HepG2 (cell line): ENCODE results near the gene SLC17A9. TPM values are rescaled to one million over a fixed set of nuclear protein-coding genes. Genes with fewer than 3 reads are reported as not detected.

Experiments used
- ASH2L ChIP-seq: fragments of 300-600, 200-600 bp; sonication (generic); IDR thresholded peaks from 2 replicates; pipeline ENCODE4 v1.7.0; 2017; ENCODE audit warnings: low read depth, mild to moderate bottlenecking, moderate library complexity, mixed read lengths, low read length; ENCODE audit not compliant: insufficient read length
- ATF7-NPFF ChIP-seq: sonication (generic); formaldehyde crosslinking; IDR thresholded peaks from 2 replicates; pipeline ENCODE4 v1.8.1; 2023; ENCODE audit warnings: mild to moderate bottlenecking, low read depth, missing genetic modification reagents, moderate library complexity
- HCFC1 ChIP-seq: fragments of 150-350 bp; IDR thresholded peaks from 2 replicates; pipeline ENCODE4 v1.6.1; 2014; ENCODE audit warnings: low read depth, low read length
- NONO ChIP-seq, 2 experiments: fragments of 450-650 bp in 1 of 2; sonication (generic) in 1 of 2; formaldehyde crosslinking in 1 of 2; IDR thresholded peaks in 1 of 2; conservative IDR thresholded peaks in 1 of 2; 2 replicates each; pipeline versions ENCODE4 v1.6.1 to v1.8.0; 2017 to 2022; ENCODE audit warnings: mild to moderate bottlenecking in 1 of 2, missing genetic modification reagents in 1 of 2, moderate library complexity in 1 of 2
- POLR2AphosphoS5 ChIP-seq: IDR thresholded peaks from 2 replicates; pipeline ENCODE4 v1.6.1; 2012; ENCODE audit warnings: low read depth, low read length
- REPIN1 ChIP-seq: sonication (generic); formaldehyde crosslinking; IDR thresholded peaks from 2 replicates; pipeline ENCODE4 v1.8.0; 2022; ENCODE audit warnings: missing genetic modification reagents, low read depth, mild to moderate bottlenecking, borderline replicate concordance
- RFXANK ChIP-seq: IDR thresholded peaks from 2 replicates; pipeline ENCODE4 v1.6.1; 2016
- SIX1 ChIP-seq: sonication (generic); formaldehyde crosslinking; IDR thresholded peaks from 2 replicates; pipeline ENCODE4 v1.4.0; 2020; ENCODE audit warnings: missing genetic modification reagents, borderline replicate concordance
- SPEN ChIP-seq: sonication (generic); formaldehyde crosslinking; IDR thresholded peaks from 2 replicates; pipeline ENCODE4 v1.5.1; 2020; ENCODE audit warnings: low read depth, mild to moderate bottlenecking, missing genetic modification reagents
- TBL1XR1 ChIP-seq: fragments of 150-350 bp; IDR thresholded peaks from 2 replicates; pipeline ENCODE4 v1.6.1; 2014; ENCODE audit warnings: borderline replicate concordance, low read length; ENCODE audit not compliant: partially characterized antibody
- XBP1 ChIP-seq: sonication (generic); formaldehyde crosslinking; IDR thresholded peaks from 2 replicates; pipeline ENCODE4 v1.5.0; 2020; ENCODE audit warnings: missing genetic modification reagents
- YEATS2 ChIP-seq: sonication (generic); formaldehyde crosslinking; IDR thresholded peaks from 2 replicates; pipeline ENCODE4 v1.4.0; 2020; ENCODE audit warnings: missing genetic modification reagents, borderline replicate concordance
- ZNF547 ChIP-seq: sonication (generic); formaldehyde crosslinking; IDR thresholded peaks from 2 replicates; pipeline ENCODE4 v1.5.1; 2020; ENCODE audit warnings: mild to moderate bottlenecking, missing genetic modification reagents
- ZNF629 ChIP-seq: sonication (generic); formaldehyde crosslinking; conservative IDR thresholded peaks from 2 replicates; pipeline ENCODE4 v1.5.0; 2020; ENCODE audit warnings: missing genetic modification reagents
- polyA plus RNA-seq, 8 experiments: library from polyadenylated mRNA; depleted of rRNA in 3 of 8; stranded (reverse) in 7 of 8; unstranded in 1 of 8; fragments of >200 nt; fragmentation: Illumina TruSeq in 4 of 8; extraction: Trizol in 4 of 8; gene quantifications; 2 replicates each; pipeline versions ENCODE4 v1.2.1 to v1.2.3, GENCODE V29; 2011 to 2016; ENCODE audit warnings: low read depth in 4 of 8, missing spikeins in 1 of 8, mixed read lengths in 1 of 8; ENCODE audit not compliant: insufficient read depth in 1 of 8
- total RNA-seq, 5 experiments: library from RNA; depleted of rRNA; stranded (reverse); fragments of >200 nt; fragmentation: Illumina TruSeq; extraction: Trizol; gene quantifications; 2 replicates each; pipeline ENCODE4 v1.2.3, GENCODE V29; 2016; ENCODE audit warnings: low read depth in 1 of 5
- TF ChIP-seq, protein P1 (sequence below): sonication (generic); formaldehyde crosslinking; IDR thresholded peaks from 2 replicates; pipeline ENCODE4 v1.4.0; 2020; ENCODE audit warnings: missing genetic modification reagents, borderline replicate concordance
- TF ChIP-seq, protein P2 (sequence below): sonication (generic); formaldehyde crosslinking; IDR thresholded peaks from 2 replicates; pipeline ENCODE4 v1.4.0; 2020; ENCODE audit warnings: mild to moderate bottlenecking, missing genetic modification reagents
- TF ChIP-seq, protein P3 (sequence below): sonication (generic); formaldehyde crosslinking; IDR thresholded peaks from 2 replicates; pipeline ENCODE4 v1.8.0; 2022; ENCODE audit warnings: mild to moderate bottlenecking, missing genetic modification reagents; ENCODE audit not compliant: insufficient replicate concordance
- TF ChIP-seq, protein P4 (sequence below): sonication (generic); formaldehyde crosslinking; IDR thresholded peaks from 2 replicates; pipeline ENCODE4 v1.8.0; 2022; ENCODE audit warnings: low read depth, missing genetic modification reagents
- TF ChIP-seq, protein P5 (sequence below), 2 experiments: fragments of 450-650 bp in 1 of 2; sonication (generic) in 1 of 2; formaldehyde crosslinking; IDR thresholded peaks; 2 replicates each; pipeline versions ENCODE4 v1.5.0 to v1.8.0; 2020 to 2022; ENCODE audit warnings: mild to moderate bottlenecking in 1 of 2, missing genetic modification reagents in 1 of 2

Gene SLC17A9
- total and polyA plus RNA-seq, 2 of the 13 experiments (the other 11 are each of a cell fraction or from before 2014, with no cell fraction given) = 110 to 191 TPM

DNA sequence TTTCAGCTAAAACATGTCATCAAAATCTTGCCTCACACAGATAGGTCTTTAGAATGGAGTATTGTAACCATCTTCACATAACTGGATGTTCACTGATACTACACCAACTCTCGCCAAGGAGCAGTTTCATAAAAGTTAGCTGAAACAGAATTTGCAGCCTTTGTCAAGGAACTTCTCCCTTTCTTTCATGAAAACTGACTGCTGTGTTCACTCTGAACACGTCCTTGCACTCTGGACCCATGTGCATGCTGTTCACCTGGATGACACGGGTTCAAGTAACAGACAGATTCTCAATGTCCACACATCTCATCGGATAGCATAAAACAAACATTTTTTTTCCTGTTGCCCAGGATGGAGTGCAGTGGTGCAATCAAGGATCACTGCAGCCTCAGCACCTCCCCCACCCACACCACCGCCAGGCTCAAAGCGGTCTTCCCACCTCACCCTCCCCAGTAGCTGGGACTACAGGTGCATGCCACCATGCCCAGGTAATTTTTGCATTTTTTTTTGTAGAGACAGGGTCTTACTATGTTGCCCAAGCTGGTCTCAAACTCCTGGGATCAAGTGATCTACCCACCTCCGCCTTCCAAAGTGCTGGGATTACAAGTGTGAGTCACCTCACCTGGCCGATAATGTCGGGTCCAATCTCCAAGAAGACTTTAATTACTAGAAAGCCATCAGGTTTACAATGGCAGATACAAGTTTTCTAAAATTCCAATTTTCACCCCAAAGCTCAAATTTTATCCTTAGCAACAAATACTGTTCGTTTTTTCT lies 35.6 kb upstream of the SLC17A9 start (continued):
- TF ChIP-seq REPIN1 = peak; percentile 99
- peak; percentile 28 for TF ChIP-seq TBL1XR1
- TF ChIP-seq SPEN (CRISPR knock-in tag) = peak; percentile 96
- TF ChIP-seq XBP1 = no peak
- peak; percentile 77 for TF ChIP-seq POLR2AphosphoS5
- peak; percentile 73 for TF ChIP-seq ATF7-NPFF (CRISPR knock-in tag)
- TF ChIP-seq, protein P1, sequence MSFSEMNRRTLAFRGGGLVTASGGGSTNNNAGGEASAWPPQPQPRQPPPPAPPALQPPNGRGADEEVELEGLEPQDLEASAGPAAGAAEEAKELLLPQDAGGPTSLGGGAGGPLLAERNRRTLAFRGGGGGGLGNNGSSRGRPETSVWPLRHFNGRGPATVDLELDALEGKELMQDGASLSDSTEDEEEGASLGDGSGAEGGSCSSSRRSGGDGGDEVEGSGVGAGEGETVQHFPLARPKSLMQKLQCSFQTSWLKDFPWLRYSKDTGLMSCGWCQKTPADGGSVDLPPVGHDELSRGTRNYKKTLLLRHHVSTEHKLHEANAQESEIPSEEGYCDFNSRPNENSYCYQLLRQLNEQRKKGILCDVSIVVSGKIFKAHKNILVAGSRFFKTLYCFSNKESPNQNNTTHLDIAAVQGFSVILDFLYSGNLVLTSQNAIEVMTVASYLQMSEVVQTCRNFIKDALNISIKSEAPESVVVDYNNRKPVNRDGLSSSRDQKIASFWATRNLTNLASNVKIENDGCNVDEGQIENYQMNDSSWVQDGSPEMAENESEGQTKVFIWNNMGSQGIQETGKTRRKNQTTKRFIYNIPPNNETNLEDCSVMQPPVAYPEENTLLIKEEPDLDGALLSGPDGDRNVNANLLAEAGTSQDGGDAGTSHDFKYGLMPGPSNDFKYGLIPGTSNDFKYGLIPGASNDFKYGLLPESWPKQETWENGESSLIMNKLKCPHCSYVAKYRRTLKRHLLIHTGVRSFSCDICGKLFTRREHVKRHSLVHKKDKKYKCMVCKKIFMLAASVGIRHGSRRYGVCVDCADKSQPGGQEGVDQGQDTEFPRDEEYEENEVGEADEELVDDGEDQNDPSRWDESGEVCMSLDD (CRISPR knock-in tag) = no peak
- TF ChIP-seq, protein P2, sequence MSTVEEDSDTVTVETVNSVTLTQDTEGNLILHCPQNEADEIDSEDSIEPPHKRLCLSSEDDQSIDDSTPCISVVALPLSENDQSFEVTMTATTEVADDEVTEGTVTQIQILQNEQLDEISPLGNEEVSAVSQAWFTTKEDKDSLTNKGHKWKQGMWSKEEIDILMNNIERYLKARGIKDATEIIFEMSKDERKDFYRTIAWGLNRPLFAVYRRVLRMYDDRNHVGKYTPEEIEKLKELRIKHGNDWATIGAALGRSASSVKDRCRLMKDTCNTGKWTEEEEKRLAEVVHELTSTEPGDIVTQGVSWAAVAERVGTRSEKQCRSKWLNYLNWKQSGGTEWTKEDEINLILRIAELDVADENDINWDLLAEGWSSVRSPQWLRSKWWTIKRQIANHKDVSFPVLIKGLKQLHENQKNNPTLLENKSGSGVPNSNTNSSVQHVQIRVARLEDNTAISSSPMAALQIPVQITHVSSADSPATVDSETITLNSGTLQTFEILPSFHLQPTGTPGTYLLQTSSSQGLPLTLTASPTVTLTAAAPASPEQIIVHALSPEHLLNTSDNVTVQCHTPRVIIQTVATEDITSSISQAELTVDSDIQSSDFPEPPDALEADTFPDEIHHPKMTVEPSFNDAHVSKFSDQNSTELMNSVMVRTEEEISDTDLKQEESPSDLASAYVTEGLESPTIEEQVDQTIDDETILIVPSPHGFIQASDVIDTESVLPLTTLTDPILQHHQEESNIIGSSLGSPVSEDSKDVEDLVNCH = no peak
- TF ChIP-seq RFXANK (CRISPR knock-in tag) = 0 out of 2 replicates have a peak, but pooled peaks have one; percentile 48
- TF ChIP-seq, protein P3, sequence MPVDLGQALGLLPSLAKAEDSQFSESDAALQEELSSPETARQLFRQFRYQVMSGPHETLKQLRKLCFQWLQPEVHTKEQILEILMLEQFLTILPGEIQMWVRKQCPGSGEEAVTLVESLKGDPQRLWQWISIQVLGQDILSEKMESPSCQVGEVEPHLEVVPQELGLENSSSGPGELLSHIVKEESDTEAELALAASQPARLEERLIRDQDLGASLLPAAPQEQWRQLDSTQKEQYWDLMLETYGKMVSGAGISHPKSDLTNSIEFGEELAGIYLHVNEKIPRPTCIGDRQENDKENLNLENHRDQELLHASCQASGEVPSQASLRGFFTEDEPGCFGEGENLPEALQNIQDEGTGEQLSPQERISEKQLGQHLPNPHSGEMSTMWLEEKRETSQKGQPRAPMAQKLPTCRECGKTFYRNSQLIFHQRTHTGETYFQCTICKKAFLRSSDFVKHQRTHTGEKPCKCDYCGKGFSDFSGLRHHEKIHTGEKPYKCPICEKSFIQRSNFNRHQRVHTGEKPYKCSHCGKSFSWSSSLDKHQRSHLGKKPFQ (CRISPR knock-in tag) = peak; percentile 99
- TF ChIP-seq, protein P4, sequence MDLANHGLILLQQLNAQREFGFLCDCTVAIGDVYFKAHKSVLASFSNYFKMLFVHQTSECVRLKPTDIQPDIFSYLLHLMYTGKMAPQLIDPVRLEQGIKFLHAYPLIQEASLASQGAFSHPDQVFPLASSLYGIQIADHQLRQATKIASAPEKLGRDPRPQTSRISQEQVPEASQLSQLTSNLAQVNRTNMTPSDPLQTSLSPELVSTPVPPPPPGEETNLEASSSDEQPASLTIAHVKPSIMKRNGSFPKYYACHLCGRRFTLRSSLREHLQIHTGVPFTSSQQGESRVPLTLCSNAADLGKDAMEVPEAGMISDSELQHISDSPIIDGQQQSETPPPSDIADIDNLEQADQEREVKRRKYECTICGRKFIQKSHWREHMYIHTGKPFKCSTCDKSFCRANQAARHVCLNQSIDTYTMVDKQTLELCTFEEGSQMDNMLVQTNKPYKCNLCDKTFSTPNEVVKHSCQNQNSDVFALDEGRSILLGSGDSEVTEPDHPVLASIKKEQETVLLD (CRISPR knock-in tag) = no peak
- TF ChIP-seq, protein P5, sequence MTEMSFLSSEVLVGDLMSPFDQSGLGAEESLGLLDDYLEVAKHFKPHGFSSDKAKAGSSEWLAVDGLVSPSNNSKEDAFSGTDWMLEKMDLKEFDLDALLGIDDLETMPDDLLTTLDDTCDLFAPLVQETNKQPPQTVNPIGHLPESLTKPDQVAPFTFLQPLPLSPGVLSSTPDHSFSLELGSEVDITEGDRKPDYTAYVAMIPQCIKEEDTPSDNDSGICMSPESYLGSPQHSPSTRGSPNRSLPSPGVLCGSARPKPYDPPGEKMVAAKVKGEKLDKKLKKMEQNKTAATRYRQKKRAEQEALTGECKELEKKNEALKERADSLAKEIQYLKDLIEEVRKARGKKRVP (CRISPR knock-in tag; IDR thresholded peaks at IDR 0.05) = peak in 1 of 2 experiments; percentile 93; a peak in 2 of 4 replicates
- TF ChIP-seq SIX1 (CRISPR knock-in tag) = peak; percentile 95
- peak; percentile 59 for TF ChIP-seq ZNF629 (CRISPR knock-in tag)
- peak; percentile 92; the same call in 1 of the 2 replicates for TF ChIP-seq ZNF547 (CRISPR knock-in tag)
- TF ChIP-seq YEATS2 (CRISPR knock-in tag) = peak; percentile 70; the same call in 1 of the 2 replicates
- no peak for TF ChIP-seq NONO (IDR thresholded peaks at IDR 0.05)
- peak; percentile 98 for TF ChIP-seq NONO (CRISPR knock-in tag; conservative IDR thresholded peaks at IDR 0.05)
- TF ChIP-seq ASH2L = peak; percentile 93
- TF ChIP-seq HCFC1 = no peak
